ENCODE data around the gene RTP5.

GRCh38 chr2:241903121-241904010 lies 33.8 kb downstream of the RTP5 start:
- TF ChIP-seq POLR2AphosphoS5 (IDR thresholded peaks at IDR 0.05) (no peak), CTCF (IDR thresholded peaks at IDR 0.05) (no peak)

Measured in gastroesophageal sphincter (tissue), 3 donors.